ENCODE measurements around the gene UCP1.
A peak's percentile ranks its signal among the peaks of the same experiment; 100 is the strongest.

Gene UCP1

GRCh38 chr4:140568507-140569306 lies at the start of gene UCP1:
Gene UCP1 (minus strand): TSS chr4:140568961. CDS start chr4:140568729, 232 bp downstream.
- no peak for DNase-seq (ENCODE audit: low read depth in 3 of 3)

GRCh38 chr4:140617499-140618248 lies 48.9 kb upstream of the UCP1 start:
- no peak for DNase-seq (ENCODE audit: low read depth in 3 of 3)

GRCh38 chr4:140615451-140615850 lies 46.7 kb upstream of the UCP1 start:
- no peak for DNase-seq (ENCODE audit: low read depth in 3 of 3)

GRCh38 chr4:140612357-140612756 lies 43.6 kb upstream of the UCP1 start:
- no peak for DNase-seq (ENCODE audit: low read depth in 3 of 3)

GRCh38 chr4:140611854-140612253 lies 43.1 kb upstream of the UCP1 start:
- DNase-seq (ENCODE audit: low read depth in 3 of 3), result no peak

- no peak for DNase-seq (ENCODE audit: low read depth in 3 of 3)
These were observed 41.0 kb upstream of the UCP1 start for GRCh38 chr4:140609548-140610425.

- no peak for DNase-seq (ENCODE audit: low read depth in 3 of 3)
These were observed 39.1 kb upstream of the UCP1 start for GRCh38 chr4:140607852-140608251.

- no peak for DNase-seq (ENCODE audit: low read depth in 3 of 3)
These were observed 35.8 kb upstream of the UCP1 start for GRCh38 chr4:140604544-140604943.

- DNase-seq (ENCODE audit: low read depth in 3 of 3), result no peak
These were observed 34.5 kb upstream of the UCP1 start for GRCh38 chr4:140603286-140603685.

GRCh38 chr4:140602714-140603113 lies 34.0 kb upstream of the UCP1 start:
- DNase-seq (ENCODE audit: low read depth in 3 of 3), result no peak

- no peak for DNase-seq (ENCODE audit: low read depth in 3 of 3)
These were observed 31.6 kb upstream of the UCP1 start for GRCh38 chr4:140600408-140600807.

- no peak for DNase-seq (ENCODE audit: low read depth in 3 of 3)
These were observed 26.3 kb upstream of the UCP1 start for GRCh38 chr4:140595065-140595464.

GRCh38 chr4:140584439-140584838 lies 15.7 kb upstream of the UCP1 start:
- no peak for DNase-seq (ENCODE audit: low read depth in 3 of 3)

- no peak for DNase-seq (ENCODE audit: low read depth in 3 of 3)
These were observed 12.3 kb upstream of the UCP1 start for GRCh38 chr4:140581078-140581477.

GRCh38 chr4:140579278-140579677 lies 10.5 kb upstream of the UCP1 start:
- no peak for DNase-seq (ENCODE audit: low read depth in 3 of 3)

GRCh38 chr4:140575489-140575888 lies 6.7 kb upstream of the UCP1 start:
- no peak for DNase-seq (ENCODE audit: low read depth in 3 of 3)

- DNase-seq (ENCODE audit: low read depth in 3 of 3), result no peak
These were observed 2.9 kb upstream of the UCP1 start for GRCh38 chr4:140571620-140572019.

- DNase-seq (ENCODE audit: low read depth in 3 of 3), result no peak
These were observed 512 bp upstream of the UCP1 start for GRCh38 chr4:140569307-140569638.

GRCh38 chr4:140559696-140560095 lies 9.1 kb downstream of the UCP1 start:
- no peak for DNase-seq (ENCODE audit: low read depth in 3 of 3)

- DNase-seq (ENCODE audit: low read depth in 3 of 3), result no peak
These were observed 10.8 kb downstream of the UCP1 start for GRCh38 chr4:140557831-140558435.

- peak in 1 of 3 donors; percentile 7 for DNase-seq (ENCODE audit: low read depth in 3 of 3)
These were observed 12.2 kb downstream of the UCP1 start for GRCh38 chr4:140556372-140557085.
